Measurements from ENCODE around the gene HOXC9. TPM values are rescaled to one million over a fixed set of nuclear protein-coding genes. Genes with fewer than 3 reads are reported as not detected.

Gene HOXC9
- total RNA-seq, 4 donors from 2014 or later, result 1.5 to 7.8 (median 1.7) TPM; not detected in 1

DNA sequence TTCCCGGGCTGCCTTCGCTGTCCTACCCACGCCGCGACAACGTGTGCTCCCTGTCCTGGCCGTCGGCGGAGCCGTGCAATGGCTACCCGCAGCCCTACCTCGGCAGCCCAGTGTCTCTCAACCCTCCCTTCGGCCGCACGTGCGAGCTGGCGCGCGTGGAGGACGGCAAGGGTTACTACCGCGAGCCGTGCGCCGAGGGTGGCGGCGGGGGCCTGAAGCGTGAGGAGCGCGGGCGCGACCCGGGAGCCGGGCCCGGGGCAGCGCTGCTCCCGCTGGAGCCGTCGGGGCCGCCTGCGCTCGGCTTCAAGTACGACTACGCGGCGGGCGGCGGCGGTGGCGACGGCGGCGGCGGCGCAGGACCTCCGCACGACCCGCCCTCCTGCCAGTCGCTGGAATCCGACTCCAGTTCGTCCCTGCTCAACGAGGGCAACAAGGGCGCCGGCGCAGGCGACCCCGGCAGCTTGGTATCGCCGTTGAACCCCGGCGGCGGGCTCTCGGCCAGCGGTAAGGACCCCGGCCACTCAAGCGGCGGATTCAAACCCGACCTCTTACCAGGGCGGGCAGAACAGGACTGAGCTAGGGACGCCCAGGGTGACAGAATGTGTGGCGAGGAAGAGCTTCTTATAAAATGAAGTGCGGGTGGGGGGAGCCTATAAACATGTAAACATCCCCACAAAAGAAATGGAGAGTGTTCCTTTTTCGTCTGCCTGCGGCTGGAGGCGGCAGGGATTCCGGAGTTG, 44.8 kb upstream of the HOXC9 start:
- Histone ChIP-seq H3K36me3 (no peaks in the 10 kb centered on the region), H3K27ac (no peak overlapping the region), H3K9me3 (no peaks in the 10 kb centered on the region), H3K4me1 (no peaks in the 10 kb centered on the region), H3K27me3 (peaks cover 39 to 87% of the 10 kb centered on the region in 2 donors), H3K4me3 (no peak overlapping the region)
- peak in 1 of 2 donors; percentile 11 for DNase-seq
- intact Hi-C loops (cut with DNase I; ENCODE audit: low total_unique reads), result no loop called here
- TF ChIP-seq POLR2A (IDR thresholded peaks at IDR 0.05), result no peak

DNA sequence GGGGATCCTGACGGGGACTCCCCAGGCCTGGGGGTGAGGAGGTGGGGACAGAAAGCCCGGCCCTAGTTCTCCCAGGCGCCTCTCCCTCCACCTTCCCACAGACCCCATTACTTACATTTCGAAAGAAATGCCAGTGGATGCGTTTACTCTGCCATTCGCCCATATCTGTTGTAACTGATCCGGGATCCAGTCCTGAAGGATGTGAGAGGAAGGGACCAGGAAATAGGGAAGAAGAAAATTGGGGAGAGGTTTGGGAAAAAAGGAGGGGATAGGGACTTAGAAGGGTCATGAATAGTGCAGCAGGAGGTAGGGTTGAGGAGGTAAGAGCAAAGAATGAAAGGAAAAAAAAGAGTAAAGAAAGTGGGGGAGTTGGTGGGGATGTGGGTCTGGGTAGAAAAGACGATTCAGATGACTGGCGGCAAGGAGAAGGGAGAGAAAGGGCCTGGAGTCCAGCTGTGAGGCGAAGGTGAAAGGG, 44.1 kb upstream of the HOXC9 start:
- no peak for DNase-seq
- intact Hi-C loops (cut with DNase I; ENCODE audit: low total_unique reads), result no loop called here
- TF ChIP-seq POLR2A (IDR thresholded peaks at IDR 0.05), result no peak
- TF ChIP-seq, protein P1, sequence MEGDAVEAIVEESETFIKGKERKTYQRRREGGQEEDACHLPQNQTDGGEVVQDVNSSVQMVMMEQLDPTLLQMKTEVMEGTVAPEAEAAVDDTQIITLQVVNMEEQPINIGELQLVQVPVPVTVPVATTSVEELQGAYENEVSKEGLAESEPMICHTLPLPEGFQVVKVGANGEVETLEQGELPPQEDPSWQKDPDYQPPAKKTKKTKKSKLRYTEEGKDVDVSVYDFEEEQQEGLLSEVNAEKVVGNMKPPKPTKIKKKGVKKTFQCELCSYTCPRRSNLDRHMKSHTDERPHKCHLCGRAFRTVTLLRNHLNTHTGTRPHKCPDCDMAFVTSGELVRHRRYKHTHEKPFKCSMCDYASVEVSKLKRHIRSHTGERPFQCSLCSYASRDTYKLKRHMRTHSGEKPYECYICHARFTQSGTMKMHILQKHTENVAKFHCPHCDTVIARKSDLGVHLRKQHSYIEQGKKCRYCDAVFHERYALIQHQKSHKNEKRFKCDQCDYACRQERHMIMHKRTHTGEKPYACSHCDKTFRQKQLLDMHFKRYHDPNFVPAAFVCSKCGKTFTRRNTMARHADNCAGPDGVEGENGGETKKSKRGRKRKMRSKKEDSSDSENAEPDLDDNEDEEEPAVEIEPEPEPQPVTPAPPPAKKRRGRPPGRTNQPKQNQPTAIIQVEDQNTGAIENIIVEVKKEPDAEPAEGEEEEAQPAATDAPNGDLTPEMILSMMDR (IDR thresholded peaks at IDR 0.05), result no peak
- Histone ChIP-seq H3K9me3 (no peaks in the 10 kb centered on the region), H3K27ac (no peak overlapping the region), H3K36me3 (no peaks in the 10 kb centered on the region), H3K4me1 (no peaks in the 10 kb centered on the region), H3K4me3 (no peak overlapping the region), H3K27me3 (peaks cover 39 to 87% of the 10 kb centered on the region in 2 donors)

DNA sequence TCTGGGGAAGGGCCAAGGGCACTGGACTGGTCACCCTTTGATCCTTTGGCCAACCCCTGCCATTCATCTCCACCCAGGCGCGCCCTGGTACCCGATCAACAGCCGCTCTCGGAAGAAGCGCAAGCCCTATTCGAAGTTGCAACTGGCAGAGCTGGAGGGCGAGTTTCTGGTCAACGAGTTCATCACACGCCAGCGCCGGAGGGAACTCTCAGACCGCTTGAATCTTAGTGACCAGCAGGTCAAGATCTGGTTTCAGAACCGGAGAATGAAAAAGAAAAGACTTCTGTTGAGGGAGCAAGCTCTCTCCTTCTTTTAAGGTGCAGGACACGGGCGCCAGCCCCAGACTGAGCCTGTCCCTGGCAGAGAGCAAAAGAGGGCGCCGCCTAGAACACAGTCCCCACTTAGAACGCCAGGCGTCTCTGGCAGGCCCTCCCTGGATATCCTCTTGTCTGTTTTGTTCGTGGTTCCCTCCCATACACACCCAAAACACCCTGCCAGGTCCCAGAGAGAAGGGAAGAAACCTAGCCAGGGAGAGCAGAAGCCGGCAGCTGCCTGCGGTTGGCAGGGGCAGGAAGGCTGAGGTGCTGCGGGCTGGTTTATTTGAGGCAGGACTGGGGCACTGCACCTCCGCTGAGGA, 43.6 kb upstream of the HOXC9 start:
- Histone ChIP-seq H3K4me1 (no peaks in the 10 kb centered on the region), H3K27ac (no peak overlapping the region), H3K36me3 (no peaks in the 10 kb centered on the region), H3K27me3 (peaks cover 37 to 87% of the 10 kb centered on the region in 2 donors), H3K4me3 (no peak overlapping the region), H3K9me3 (no peaks in the 10 kb centered on the region)
- intact Hi-C loops (cut with DNase I; ENCODE audit: low total_unique reads), result no loop called here
- peak in 1 of 2 donors; percentile 12 for DNase-seq
- TF ChIP-seq, protein P1 (IDR thresholded peaks at IDR 0.05), result no peak

DNA sequence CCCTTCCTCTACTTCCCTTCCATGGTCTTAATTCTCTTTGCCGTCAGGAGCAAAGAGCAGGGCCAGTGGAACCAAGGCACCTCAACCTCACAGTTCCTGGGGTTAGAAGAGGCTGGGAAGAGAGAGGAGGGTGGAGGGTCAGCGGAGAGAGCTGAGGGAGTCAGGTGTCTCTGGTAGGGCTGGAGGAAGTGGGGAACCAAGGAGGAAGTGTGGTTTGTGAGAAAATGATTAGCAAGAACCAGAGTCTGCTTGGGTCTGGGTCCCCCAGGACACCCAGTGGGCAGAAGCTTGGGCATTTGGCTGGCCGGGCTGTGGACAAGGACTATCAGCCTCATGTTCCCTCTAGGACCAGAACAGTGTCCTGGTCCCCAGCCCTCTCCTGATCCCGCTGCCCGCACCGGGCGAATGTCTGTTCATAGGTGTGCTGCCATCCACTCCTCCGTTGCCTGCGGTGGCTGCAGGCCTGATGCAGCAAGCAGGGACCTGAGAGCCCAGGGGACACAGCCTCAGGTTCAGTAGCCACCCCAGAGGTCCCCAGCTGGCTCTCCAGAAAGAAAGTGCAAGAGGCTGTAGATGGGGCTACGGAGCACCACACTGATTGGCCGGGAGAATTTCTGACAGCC, 42.9 kb upstream of the HOXC9 start:
- Histone ChIP-seq H3K4me1 (no peaks in the 10 kb centered on the region), H3K27me3 (peaks cover 35 to 87% of the 10 kb centered on the region in 2 donors), H3K4me3 (no peak overlapping the region), H3K9me3 (no peaks in the 10 kb centered on the region), H3K36me3 (no peaks in the 10 kb centered on the region), H3K27ac (no peak overlapping the region)
- TF ChIP-seq, protein P1 (IDR thresholded peaks at IDR 0.05), result no peak
- no peak for TF ChIP-seq POLR2A (IDR thresholded peaks at IDR 0.05)
- peak in 1 of 2 donors; percentile 10 for DNase-seq
- intact Hi-C loops (cut with DNase I; ENCODE audit: low total_unique reads), result no loop called here

DNA sequence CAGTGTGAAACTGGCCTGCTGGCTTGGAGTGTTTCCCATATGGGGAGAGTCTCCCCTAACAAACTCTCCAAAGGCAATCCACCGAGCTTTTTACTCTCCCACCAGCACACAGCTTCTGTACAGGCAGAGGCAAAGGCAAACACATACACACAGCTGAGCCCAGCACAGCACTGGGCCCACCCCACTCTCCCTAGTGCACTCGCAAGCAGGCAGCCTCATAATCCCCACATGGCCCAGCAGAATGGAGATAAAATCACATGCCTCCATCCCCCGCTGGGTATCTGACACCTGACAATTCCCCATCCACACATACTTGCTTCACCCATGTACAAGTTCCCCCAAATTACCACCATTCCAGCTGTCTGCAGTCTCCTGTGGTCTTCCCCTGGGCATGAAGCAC, 41.8 kb upstream of the HOXC9 start:
- Histone ChIP-seq H3K27me3 (peaks cover 35 to 88% of the 10 kb centered on the region in 2 donors), H3K9me3 (no peaks in the 10 kb centered on the region)
- intact Hi-C loops (cut with DNase I; ENCODE audit: low total_unique reads), result no loop called here

More for the DNA sequence above, 41.8 kb upstream of the HOXC9 start:
- Histone ChIP-seq H3K4me3 (no peak overlapping the region), H3K4me1 (no peaks in the 10 kb centered on the region), H3K36me3 (no peaks in the 10 kb centered on the region), H3K27ac (no peak overlapping the region)
- TF ChIP-seq, protein P1 (IDR thresholded peaks at IDR 0.05), result no peak
- no peak for TF ChIP-seq POLR2A (IDR thresholded peaks at IDR 0.05)
- DNase-seq, result no peak
